K562 (cell line): ENCODE results near the gene COG7. TPM values are rescaled to one million over a fixed set of nuclear protein-coding genes. Genes with fewer than 3 reads are reported as not detected.

ENCODE experiments used
- ELK1 ChIP-seq: sonication (generic); formaldehyde crosslinking; IDR thresholded peaks from 2 replicates; pipeline ENCODE4 v1.8.1; 2022; ENCODE audit warnings: missing genetic modification reagents
- MTA2 ChIP-seq: fragments of 450-650 bp; IDR thresholded peaks from 2 replicates; pipeline ENCODE4 v1.6.1; 2016; ENCODE audit warnings: low read depth
- PCBP2 ChIP-seq: fragments of 200-400 bp; formaldehyde crosslinking; IDR thresholded peaks from 2 replicates; pipeline ENCODE4 v1.6.1; 2018; ENCODE audit warnings: low read length, low read depth, mild to moderate bottlenecking, moderate library complexity; ENCODE audit not compliant: poor library complexity, severe bottlenecking
- POLR2H ChIP-seq: IDR thresholded peaks from 2 replicates; pipeline ENCODE4 v1.6.1; 2016; ENCODE audit warnings: missing genetic modification characterization, low read depth, mild to moderate bottlenecking, control low read depth, missing compliant biosample characterization, moderate library complexity
- POLR3G ChIP-seq: IDR thresholded peaks from 2 replicates; pipeline ENCODE4 v1.6.1; 2011; ENCODE audit not compliant: insufficient read length, insufficient replicate concordance; ENCODE audit errors: extremely low read depth
- RUNX1 ChIP-seq: sonication (generic); IDR thresholded peaks from 2 replicates; pipeline ENCODE4 v1.6.1; 2016; ENCODE audit warnings: antibody characterized with exemption, low read depth
- SUPT5H ChIP-seq: fragments of 450-650 bp; IDR thresholded peaks from 2 replicates; pipeline ENCODE4 v1.6.1; 2016
- ZNF695 ChIP-seq: fragments of 450-650 bp; formaldehyde crosslinking; IDR thresholded peaks from 2 replicates; pipeline ENCODE4 v1.4.0; 2020; ENCODE audit warnings: mild to moderate bottlenecking, moderate library complexity
- polyA plus RNA-seq, 8 experiments: library from polyadenylated mRNA; depleted of rRNA in 4 of 8; stranded (reverse) in 5 of 8; unstranded in 3 of 8; fragments of >200 nt; fragmentation: Nextera tagmentation in 2 of 8; fragmentation: Illumina TruSeq in 1 of 8; extraction: Ambion mirVana in 2 of 8; extraction: Trizol in 1 of 8; gene quantifications; 2 replicates each; pipeline versions ENCODE4 v1.2.1 to v1.2.3, GENCODE V29; 2011 to 2014; ENCODE audit warnings: inconsistent platforms in 1 of 8, missing spikeins in 1 of 8
- total RNA-seq, 7 experiments: library from RNA; depleted of rRNA in 6 of 7; stranded (reverse); fragments of >200 nt in 6 of 7; fragmentation: Illumina TruSeq in 2 of 7; extraction: Trizol in 2 of 7; gene quantifications; 2 replicates each; pipeline versions ENCODE4 v1.2.1 to v1.2.3, GENCODE V29; 2011 to 2021; ENCODE audit warnings: low replicate concordance in 1 of 7
- TF ChIP-seq, protein P1 (sequence below): fragments of 150-350 bp; conservative IDR thresholded peaks from 2 replicates; pipeline ENCODE4 v1.6.1; 2014; ENCODE audit warnings: low read length

The COG7 gene
- total and polyA plus RNA-seq, 9 of the 15 experiments (the other 6 are each of a cell fraction or from before 2014, with no cell fraction given) = 3.8 to 17.6 (median 13.4) TPM

DNA sequence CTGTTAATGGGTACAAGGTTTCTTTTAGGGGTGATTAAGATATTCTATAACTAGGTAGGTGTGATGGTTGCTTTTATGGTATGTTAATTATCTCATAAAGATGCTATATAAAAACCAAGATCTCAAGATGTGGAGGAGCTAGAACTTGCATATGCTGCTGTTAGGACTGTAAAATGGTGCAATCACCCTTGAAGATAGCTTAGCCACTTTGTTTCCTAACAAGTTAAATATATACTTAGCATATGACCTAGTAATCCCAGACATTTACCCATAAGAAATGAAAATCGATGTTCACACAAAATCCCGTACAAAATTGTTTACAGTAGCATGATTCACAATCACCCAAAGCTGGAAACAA is 32.2 kb upstream of the COG7 start (continued):
- TF ChIP-seq SUPT5H (no peak), RUNX1 (no peak), POLR2H (tag) (no peak), PCBP2 (no peak), ZNF695 (no peak), POLR3G (no peak), ELK1 (no peak), MTA2 (no peak)
- TF ChIP-seq, protein P1, sequence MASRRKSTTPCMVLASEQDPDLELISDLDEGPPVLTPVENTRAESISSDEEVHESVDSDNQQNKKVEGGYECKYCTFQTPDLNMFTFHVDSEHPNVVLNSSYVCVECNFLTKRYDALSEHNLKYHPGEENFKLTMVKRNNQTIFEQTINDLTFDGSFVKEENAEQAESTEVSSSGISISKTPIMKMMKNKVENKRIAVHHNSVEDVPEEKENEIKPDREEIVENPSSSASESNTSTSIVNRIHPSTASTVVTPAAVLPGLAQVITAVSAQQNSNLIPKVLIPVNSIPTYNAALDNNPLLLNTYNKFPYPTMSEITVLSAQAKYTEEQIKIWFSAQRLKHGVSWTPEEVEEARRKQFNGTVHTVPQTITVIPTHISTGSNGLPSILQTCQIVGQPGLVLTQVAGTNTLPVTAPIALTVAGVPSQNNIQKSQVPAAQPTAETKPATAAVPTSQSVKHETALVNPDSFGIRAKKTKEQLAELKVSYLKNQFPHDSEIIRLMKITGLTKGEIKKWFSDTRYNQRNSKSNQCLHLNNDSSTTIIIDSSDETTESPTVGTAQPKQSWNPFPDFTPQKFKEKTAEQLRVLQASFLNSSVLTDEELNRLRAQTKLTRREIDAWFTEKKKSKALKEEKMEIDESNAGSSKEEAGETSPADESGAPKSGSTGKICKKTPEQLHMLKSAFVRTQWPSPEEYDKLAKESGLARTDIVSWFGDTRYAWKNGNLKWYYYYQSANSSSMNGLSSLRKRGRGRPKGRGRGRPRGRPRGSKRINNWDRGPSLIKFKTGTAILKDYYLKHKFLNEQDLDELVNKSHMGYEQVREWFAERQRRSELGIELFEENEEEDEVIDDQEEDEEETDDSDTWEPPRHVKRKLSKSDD = no peak
- TF ChIP-seq, all 486 proteins: peak for 0
